ENCODE measurements around the gene KCNK17.

The KCNK17 gene, protein sequence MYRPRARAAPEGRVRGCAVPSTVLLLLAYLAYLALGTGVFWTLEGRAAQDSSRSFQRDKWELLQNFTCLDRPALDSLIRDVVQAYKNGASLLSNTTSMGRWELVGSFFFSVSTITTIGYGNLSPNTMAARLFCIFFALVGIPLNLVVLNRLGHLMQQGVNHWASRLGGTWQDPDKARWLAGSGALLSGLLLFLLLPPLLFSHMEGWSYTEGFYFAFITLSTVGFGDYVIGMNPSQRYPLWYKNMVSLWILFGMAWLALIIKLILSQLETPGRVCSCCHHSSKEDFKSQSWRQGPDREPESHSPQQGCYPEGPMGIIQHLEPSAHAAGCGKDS

DNA sequence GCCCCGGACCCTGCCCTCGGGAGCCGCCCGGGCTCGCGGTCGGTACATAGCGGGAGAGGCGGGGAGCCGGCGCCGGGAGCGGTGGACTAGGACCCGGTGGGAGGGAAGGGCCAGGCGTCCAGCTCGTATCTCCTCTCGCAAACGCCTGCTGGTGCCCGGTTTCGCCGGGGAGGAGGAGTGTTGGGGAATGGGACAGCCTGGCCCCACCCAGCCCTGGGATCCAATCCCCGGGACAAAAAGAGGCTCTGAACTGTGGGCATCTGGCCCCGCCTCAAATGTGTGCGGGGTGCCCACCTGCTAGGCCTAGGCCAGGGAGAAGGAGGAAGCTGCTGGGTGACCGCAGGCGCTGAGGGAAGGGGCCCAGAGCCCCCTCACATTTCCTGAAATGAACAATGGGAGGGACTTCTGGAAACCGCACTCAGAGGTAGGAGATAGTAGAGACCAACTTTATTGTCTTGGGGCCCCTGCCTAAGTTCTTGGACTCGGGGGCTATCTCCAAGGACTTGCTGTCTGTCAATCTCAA is at the start of gene KCNK17:
KCNK17 (minus strand) TSS at position 147 of the 523 bp plus-strand sequence; CDS start at position 48, 99 bp downstream.
- DNase-seq, result no peak

DNA sequence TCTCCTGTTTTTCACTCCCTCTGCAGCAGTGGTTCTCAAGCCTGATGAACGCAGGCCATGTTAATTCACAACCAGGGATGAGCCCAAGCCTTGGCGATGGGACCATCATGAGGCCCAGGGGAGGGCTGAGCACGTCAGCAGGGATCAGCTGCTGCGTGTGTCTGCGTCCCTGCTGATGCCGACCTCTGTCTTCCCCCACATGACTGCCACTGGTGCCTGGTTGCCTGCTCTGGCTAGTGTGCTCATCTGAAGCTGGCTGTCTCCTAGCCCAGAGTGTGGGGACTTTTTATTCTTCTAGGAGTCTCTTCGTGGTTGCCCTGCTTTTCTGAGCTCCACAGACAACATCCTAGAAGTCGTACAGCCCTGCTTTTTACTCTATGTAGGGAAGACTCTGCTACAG is 49.1 kb upstream of the KCNK17 start:
- no peak for DNase-seq

DNA sequence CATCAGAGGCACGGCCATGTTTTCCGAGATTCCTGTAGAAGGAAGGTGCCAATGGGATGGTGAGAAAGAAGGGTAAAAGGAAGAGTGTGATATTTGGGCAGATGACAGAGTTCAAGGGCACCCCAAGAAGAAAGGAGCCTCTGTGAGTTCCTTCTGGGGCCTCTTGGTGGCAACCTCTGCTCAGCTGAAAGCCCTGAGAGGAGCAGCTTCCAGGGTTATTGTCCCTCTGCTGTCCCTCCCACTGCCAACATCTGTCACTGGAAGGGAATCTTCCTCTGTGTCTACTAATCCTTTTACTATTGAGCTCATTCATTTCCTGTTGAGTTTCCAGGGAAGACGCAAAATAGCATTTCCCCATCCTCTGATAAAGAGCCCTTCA is 48.3 kb upstream of the KCNK17 start:
- no peak for DNase-seq

DNA sequence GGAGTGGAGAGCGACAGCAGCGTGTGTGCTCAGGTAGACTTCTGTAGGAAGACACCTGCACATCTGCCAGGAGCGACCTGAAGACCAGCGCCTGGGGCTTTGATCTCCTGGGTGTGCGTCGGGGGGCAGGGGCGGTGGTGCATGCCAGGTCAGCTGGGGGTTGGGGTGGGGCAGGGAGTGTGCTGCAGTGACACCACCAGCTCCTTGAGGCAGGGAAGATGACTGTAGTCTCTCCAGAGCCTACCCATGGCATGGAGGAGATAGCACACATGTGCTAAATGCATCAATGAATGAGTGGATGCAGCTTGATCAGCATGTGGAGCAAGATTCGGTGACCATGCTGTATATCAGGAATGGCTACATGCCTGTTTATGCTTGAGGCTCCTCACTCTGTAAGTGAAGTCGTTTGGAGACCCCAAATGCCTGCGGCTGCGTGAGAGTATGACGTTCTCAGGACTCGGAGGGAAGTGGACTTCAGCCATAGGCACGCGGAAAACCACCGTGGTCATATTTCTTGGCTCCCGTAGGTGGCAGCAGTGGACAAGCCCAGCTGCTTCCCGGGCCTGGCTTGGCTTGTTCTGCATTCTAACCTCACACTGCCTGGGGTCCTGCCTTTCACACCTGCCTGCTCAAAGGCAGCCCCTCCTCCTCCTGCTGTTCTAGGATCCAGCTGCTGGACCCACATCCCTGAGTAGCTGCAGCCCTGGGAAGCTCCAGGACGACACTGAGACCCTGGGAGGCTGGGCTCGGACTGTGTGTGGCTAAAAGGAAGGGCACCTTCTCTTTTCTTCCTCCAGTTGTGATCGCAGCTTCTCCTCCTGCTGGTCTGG is 47.7 kb upstream of the KCNK17 start:
- no peak for DNase-seq

- DNase-seq, result no peak
These were observed 46.2 kb upstream of the KCNK17 start for GRCh38 chr6:39360378-39360777.

- no peak for DNase-seq
These were observed 43.9 kb upstream of the KCNK17 start for GRCh38 chr6:39357998-39358686.

- no peak for DNase-seq
These were observed 39.6 kb upstream of the KCNK17 start for GRCh38 chr6:39353698-39354315.

- no peak for DNase-seq
These were observed 36.7 kb upstream of the KCNK17 start for GRCh38 chr6:39350723-39351505.

- DNase-seq, result no peak
These were observed 34.5 kb upstream of the KCNK17 start for GRCh38 chr6:39348740-39349139.

DNA sequence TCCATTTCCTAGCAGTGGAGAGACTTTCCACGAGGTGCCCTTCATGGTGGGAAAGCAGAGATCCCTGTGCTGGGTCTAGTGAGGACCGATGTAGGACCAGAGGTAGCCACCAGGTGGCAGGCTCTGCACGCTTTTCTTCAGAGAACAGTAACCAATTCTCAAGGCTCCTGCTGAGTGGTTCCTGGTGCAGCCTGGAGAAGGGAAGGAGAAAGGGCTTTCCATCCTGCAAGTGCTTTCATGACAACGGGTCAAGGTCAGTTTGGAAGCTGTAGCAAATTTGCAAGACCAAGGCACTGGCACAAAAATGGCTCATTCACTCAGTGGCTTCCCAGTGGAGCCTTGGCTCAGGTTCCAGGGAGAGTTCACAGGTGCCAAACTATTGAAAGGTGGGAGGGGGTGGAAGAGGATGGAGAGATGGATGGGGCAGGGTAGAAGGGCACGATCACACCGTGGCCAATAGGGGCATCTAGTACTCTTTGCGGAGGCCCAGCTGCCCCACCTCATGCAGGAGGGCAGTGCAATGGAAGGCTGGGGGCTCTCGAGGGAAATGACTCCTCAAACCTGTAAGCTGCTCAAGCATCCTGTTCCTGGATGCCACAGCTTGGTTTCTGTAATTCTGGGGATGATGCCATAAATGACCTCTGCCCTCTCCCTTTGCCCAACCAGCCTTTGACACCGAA is 33.8 kb upstream of the KCNK17 start:
- DNase-seq, result peak; percentile 27

DNA sequence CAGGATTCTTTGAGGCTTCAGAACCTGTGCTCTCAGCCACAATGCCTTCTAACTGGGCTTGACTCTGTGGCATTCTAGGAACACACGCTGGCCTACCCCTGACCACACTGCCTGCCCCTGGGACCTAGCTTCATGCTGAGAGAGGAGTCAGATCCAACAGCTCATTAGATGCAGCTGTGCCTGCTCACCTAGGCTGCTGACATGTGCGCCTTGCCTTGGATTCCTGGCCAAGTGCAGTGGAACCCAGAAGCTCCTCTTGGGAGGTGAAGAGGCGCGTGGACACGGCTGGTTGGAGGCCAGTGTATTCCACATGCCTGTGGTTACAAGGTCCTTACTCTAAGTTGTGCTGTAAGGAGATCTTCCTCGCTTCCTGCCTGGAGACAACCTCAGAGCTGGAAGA is 33.0 kb upstream of the KCNK17 start:
- no peak for DNase-seq

- no peak for DNase-seq
These were observed 30.6 kb upstream of the KCNK17 start for GRCh38 chr6:39344821-39345280.

DNA sequence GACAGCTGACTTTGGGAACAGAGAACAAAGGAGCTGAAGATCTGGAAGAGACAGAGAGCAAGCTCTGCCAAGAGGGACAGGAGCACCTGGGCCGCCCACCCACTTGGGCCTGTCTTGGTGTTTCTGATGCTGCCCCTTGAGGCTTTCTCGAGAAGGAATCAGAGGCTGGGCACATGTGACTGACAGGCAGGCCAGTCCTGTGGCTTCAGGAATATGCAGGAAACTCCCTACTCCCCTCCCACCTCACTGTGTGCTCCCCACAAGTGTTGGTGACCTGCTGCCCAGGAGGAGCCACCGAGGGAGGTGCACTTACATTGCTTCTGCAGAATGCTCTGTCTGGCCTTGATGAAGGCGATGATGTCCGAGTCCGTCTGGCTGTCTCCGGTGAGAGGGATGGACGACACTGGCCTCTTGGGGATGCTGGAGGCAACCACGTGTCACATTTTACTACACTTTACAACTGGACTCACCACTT is 29.2 kb upstream of the KCNK17 start:
- DNase-seq, result no peak

- no peak for DNase-seq
These were observed 28.6 kb upstream of the KCNK17 start for GRCh38 chr6:39342692-39343395.

DNA sequence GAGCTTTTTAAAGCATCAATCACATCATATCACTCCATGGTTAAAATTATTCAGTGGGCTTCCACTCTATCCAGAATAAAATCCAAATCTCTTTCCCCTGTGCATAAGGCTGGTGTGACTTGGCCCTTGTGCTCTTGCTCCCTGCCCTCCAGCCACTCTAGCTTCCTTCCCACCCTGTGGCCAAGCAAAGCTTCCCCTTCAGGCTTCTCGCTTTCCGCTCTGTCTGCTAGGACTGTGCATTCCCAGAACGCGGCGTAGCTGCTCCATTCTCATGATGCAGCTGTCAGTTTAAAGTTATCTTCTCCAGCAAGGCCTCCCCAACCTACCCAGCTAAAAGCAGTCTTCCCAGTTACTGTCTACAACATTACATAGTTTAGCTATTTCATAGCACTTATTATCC is 27.7 kb upstream of the KCNK17 start:
- DNase-seq, result no peak

DNA sequence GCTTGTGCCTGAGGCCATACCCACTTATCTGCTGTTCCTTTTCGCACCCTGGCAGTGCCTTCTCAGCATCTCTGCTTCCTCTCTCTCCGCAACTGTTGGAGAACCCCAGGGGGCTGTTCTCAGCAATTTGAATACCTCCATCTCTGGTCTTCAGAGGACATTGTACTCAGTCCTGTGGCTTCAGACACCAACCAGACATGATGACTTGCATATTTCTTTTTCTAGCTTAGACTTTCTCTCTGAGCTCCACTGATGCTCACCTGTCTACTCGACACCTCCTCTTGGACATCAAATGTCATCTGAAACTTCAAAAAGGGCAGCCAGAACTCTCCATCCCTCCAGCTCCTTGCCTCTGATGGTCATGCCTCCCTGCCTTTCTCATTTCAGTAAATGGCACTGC is 27.1 kb upstream of the KCNK17 start:
- no peak for DNase-seq

DNA sequence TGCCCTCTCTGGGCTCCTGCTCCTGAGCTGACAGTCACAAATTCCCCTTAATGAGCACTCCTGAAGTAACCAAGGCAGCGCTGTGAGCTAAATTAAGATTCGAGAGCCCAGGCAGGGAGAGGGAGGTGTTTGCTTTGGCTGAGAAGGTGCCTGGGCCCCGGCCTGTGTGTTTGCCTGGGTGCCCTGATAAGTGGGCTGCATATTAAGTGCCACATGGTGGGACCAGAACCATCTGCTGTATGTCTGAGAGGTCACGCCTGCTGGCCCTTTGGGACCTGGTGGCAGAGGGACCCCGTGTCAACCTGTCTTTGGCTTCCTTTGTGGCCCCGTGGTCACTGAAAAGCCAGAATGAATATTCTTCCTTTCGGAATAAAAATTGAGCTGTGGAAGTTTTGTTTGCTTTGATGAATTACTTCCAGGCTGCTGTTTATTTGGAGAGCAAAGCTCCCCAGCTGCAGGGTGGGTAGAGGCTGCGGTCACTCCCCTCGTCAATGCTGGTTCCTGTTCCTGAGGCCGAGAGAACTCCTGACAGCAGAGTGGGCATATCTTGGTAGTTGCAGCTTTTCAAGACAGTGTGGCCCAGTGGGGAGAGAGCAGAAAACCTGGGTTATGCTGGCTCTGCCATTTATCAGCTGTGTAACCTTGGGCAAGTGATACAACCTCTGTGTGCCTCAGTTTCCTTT is 25.8 kb upstream of the KCNK17 start:
- DNase-seq, result no peak

- no peak for DNase-seq
These were observed 25.1 kb upstream of the KCNK17 start for GRCh38 chr6:39339096-39339867.

DNA sequence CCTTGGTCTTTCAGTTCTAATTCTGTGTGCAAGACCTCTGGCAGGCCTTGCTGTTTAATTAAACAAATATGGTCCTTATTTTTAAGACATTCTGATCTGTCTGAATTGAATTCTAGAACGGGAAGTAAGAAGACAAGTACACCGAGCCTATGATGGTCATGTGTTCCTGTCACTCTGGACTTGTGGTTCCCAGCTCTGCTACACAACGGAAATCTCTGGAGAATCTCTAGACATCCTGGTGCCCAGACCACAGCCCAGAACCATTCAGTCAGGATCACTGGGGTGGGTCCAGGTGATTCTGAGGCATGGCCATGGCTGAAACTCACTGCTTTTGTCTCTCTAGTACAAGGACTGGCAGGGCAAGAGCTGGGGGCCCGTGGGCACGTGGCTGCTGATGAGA is 24.2 kb upstream of the KCNK17 start:
- DNase-seq, result no peak

All from activated CD4-positive, alpha-beta T cell treated with anti-CD3 and anti-CD28 coated beads for 1 hour (primary cell).